ENCODE results near the gene THOC5.
A peak's percentile ranks its signal among the peaks of the same experiment; 100 is the strongest.
"Not testable (repeated sequence)": the region's sequence is repeated elsewhere in the genome, so short reads cannot be mapped to it uniquely, and the experiment has no call there.

THOC5 gene

DNA sequence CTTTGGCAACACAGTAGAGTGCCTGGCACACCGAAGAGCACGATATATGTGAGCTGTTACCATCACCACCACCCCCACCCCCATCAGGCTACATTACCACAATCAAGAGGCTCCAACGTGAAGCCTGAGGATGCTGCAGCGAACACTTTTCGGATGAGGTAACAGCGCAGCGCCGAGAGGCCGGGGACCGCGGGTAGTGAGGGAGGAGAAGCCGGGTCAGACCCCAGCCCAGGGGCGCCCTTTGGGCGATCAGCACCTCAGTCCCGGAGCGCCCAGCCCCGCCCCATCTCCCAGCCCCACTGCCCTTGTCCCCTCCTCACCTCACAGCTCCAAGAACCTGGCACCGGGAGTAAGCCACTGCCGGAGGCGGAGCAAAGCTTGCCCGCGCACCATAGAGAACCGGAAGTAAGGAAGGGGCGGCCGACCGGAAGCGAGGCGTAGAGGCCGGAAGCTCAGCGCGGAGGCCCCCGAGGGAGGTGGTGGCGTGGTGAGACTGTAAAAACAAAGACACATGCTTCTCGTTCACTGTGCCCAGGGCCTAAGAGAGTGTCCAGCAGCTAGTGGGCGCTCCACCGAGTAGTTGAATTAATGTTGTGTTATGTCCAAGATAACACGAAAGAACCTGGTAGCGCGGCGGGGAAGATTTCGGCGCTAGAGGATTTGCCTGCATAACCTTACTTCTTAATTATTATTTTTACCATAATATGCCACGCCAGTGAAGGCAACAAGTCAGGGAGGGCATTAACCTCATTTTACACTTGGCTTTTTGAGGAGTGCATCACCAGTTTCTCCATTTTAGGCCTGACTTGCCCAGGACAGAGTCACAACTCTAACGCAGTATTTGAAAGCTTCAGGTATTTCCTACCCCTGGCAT, at the start of gene THOC5:
Gene THOC5 (minus strand): TSS at position 407 of the 874 bp plus-strand sequence. CDS start 4,610 bp downstream, outside the sequence.
- DNase-seq: peak; percentile 96

DNA sequence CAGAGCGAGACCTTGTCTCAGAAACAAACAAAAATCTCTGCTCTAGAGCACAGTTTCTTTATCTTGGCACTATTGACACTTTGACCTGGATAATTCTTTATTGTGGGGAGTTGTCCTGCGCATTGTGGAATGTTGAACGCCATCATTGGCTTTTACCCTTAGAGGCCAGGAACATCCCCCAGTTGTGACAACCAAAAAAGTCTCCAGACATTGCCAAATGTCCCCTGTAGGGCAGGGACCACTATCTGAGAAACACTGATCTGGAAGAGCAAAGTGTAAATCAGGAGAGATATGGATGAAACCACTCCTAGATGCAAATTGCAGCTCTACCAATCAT, 45.1 kb upstream of the THOC5 start:
- no peak for DNase-seq

DNA sequence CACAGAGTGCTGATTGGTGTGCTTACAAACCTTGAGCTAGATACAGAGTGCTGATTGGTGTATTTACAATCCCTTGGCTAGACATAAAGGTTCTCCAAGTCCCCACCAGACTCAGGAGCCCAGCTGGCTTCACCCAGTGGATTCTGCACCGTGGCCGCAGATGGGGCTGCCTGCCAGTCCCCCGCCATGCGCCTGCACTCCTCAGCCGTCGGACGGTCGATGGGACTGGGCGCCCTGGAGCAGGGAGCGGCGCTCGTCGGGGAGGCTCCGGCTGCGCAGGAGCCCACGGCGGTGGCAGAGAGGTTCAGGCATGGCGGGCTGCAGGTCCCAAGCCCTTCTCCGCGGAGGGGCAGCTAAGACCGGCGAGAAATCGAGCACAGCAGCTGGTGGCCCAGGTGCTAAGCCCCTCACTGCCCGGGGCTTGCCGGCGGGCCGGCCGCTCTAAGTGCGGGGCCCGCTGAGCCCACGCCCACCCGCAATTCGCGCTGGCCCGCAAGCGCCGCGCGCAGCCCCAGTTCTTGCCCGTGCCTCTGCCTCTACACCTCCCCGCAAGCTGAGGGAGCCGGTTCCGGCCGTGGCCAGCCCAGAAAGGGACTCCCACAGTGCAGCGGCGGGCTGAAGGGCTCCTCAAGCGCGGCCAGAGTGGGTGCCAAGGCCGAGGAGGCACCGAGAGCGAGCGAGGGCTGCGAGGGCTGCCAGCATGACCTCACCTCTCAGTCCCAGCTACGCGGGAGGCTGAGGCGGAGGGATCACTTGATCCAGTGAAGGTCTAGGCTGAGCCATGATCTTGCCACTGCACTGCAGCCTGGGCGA, 44.5 kb upstream of the THOC5 start:
- DNase-seq: not testable (repeated sequence)

DNA sequence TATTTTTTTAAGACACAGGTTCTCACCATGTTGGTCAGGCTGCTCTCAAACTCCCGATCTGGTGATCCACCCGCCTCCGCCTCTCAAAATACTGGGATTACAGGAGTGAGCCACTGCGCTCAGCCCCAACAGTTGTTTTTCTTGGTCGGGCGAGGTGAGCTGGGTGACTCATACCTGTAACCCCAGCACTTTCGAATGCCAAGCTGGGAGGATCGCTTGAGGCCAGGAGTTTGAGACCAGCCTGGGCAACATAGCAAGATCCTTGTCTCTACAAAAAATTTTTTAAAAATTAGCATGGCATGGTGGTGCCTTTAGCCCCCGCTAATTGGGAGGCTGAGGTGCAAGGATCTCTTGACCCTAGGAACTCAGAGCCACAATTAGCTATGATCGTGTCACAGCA, 42.9 kb upstream of the THOC5 start:
- DNase-seq: no peak

DNA sequence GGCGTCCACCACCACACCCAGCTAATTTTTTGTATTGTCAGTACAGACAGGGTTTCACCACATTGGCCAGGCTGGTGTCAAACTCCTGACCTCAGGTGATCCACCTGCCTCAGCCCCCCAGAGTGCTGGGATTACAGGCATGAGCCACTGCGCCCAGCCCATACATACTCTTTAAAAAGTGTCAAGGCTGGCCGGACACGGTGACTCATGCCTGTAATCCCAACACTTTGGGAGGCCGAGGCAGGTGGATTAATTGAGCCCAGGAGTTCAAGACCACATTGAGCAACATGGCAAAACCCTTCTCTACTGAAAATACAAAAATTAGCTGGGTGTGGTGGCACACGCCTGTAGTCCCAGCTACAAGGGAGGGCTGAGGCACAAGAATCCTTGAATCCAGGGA, 40.9 kb upstream of the THOC5 start:
- not testable (repeated sequence) for DNase-seq

DNA sequence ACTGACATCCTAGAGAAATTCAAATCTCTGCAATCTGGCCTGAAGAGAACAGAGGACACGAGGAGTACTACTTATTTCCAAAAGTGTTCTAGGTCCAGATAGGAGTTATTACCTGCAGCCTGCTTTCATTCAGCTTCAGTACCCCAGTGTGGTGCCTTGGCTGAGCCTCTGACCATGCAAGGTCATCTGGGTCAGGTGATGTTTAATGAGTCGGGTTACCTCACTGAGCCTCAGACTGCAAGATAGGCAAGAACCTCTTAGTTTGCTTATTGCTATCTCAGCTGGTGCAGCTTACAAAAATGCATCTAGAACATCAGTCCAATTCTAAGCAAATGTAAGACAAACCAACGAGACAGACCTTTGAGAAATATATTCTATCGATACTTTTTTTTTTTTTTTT, 40.4 kb upstream of the THOC5 start:
- DNase-seq: no peak

DNA sequence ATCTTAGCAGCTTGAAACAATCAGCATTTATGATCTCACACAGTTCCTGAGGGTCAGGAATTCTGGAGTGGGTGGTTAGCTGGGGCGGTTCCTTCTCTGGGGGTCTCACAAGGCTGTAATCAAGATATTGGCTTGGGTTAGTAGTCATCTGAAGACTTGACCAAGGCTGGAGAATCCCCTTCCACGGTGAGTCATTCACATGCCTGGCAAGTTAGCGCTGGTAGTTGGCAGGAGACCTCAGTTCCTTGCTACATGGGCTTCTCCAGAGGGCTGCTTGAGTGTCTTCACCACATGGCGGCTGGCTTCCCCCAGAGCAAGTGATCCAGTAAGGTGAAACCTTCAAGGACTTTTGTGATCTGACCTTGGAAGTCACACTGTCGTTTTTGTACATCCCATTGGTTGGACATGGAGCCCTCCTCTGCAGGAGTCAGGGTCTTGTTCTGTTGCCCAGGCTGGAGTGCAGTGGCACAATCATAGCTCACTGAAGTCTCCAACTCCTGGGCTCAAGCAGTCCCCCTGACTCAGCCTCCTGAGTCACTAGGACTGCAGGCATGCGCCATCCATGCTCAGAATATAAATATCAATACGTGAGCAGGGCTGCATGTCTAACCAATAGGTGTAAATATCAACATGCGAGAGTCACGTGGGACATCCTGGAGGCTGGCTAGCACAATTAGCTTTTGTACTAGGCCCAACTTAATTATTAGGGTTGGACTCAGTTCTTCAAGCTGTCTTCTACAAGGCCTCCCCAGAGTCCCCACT, 34.6 kb upstream of the THOC5 start:
- DNase-seq: no peak

DNA sequence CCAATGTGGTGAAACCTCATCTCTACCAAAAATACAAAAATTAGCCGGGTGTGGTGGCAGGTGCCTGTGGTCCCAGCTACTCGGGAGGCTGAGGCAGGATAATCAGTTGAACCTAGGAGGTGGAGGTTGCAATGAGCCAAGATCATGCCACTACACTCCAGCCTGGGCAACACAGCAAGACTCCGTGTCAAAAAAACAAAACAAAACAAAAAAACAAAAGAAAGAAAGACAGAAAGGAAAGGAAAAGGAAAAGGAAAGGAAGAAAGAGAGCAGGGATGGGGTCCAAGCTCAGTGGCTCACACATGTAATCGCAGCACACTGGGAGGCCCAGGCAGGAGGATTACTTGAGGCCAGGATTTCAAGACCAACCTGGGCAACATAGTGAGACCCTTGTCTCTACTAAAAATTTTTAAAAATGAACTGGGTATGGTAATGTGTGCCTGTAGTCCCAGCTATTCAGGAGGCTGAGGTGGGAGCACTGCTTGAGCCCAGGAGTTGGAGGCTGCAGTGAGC, 32.7 kb upstream of the THOC5 start:
- DNase-seq: not testable (repeated sequence)

DNA sequence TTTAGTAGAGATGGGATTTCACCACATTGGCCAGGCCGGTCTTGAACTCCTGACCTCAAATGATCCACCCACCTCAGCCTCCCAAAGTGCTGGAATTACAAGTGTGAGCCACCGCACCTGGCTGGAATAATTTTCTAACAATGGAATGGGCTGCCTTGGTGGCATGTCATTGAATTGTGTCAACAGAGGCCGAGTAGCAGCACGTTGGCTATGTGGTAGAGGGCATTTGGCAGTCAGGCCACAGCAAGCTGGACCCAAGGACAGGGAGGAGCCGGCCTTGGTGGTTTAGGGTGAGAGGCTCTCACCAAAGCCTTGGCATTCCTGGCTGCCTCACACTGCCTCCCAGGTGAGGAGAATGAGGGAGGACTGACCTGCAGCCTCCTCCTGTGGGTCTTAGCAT, 31.4 kb upstream of the THOC5 start:
- no peak for DNase-seq

DNA sequence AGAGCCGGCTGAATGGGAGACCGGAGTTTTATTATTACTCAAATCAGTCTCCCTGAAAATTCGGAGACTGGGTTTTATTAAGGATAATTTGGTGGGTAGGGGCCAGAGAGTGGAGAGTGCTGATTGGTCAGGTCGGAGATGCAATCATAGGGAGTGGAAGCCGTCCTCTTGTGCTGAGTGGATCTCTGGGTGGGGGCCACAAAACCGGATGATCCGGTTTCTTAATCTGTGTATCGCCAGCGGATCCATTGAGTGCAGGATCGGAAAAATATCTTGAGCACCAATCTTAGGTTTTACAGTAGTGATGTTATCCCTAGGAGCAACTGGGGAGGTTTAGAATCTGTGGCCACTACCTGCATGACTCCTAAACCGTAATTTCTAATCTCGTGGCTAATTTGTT, 28.2 kb upstream of the THOC5 start:
- DNase-seq: no peak

DNA sequence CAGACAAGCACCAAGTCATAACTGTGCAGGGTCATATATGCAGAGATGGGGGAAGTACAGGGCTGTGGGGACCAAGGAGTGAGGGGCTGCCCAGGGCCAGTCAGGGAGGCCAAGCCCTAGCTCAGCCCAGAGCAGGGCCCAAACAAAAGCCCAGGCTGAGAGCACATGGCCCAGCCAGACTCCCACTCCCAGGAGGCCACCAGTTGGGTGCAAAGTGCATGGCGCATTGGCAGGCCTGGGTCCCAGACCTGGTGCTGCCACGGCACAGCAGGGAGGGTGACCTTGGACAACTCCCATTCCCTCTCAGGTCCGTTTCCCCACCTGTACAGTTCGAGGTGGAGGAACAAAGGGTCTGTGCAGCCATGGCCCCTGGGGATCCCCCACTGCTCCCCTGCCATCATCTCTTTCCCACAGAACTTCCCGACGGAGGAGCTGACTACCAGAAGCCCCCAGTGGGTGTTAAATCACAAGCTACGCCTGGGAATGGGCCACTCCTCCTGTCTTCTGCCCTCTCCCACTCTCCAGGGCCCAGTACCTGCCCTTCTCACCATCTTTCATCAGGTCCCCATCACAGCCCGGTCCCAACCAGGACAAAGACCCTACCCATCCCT, 26.7 kb upstream of the THOC5 start:
- peak; percentile 16 for DNase-seq

DNA sequence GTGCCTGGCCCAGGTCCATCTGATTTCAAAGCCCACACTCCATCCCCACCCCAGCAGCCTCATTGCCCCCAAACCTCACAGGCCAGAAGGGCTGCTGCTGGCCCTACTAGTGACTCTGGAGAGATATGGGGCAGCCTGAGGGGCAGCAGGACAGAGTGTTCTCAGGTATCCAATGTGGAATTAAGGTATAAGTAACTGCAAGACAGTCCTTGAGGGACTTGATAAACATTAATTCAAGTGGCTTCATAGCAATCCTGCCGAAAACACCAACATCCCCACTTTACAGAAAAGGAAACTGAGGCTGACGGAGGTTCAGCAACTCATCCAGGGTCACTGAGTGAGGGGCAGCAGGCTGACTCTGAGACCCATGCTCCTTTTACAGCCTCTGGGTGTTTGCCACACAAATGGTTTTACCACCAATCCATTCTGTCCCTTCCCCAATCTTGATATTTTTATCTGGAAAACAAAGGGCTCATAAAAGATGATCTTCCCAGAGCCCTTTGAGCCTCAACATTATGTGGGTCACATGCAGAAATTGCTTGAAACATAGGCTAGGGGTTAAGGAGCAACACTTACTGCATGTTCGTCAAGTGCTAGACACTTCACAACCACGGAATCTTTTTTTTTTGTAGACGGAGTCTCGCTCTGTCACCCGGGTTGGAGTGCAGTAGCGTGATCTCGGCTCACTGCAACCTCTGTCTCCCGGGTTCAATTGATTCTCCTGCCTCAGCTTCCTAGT, 25.1 kb upstream of the THOC5 start:
- DNase-seq: no peak

DNA sequence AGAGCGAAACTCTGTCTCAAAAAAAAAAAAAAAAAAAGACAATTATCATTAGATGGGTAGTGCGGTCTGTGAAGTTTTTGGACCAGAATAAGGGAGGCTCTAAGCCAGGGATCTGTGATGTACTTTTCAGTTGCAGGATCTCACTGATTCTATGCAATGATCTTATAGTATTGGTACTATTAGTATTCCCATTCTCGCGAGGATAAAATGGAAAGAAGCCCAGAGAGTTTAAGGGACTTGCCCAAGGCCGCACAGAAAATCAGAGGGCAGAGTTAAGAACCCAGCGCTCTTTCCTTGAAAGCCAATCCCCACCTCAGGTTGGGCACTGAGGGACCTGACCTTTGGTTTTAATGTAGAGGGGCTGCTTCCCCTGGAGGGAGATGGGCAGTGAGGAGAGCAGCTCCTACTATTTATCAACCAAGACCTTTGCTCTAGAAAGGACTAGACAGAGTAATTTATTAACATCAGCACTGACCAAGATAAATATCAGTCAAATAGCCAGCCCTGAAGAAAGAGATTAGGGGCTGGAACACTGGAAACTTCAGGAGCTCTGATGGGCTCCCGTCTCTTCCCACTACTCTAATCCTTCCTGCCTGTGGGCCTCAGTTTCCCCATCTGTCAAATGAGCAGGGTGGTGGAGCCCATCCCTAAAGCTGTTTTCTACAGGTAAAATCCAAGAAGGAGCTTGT, 21.3 kb upstream of the THOC5 start:
- DNase-seq: no peak

DNA sequence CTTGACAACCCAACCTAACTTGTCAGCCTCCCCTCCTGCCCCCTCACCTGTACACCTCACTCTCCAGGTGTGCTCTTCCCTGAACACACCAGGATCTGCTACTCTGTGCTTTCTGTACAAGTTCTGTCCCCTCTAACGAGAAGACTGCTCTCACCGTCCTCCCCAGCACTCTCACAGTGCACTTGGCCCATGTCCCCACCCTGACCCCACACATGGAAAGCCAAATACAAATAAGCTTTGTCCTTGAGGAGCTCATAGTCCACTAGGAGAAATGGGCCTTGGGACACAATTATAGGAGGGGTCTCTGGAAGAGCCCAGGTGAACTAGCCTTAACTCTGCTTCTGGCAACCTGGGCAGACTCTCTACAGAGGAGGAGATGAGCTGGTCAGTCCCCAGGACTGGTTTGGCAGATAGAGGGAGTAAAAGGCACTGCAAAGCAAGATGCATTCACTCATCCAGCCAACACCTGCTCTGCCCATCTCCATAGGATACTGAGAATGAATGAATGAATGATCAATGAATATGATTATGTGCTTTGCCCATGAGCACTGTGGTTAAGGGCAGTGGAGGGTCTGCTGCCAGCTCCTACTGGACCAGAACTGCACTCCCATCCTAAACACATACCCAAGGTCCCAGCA, 17.5 kb upstream of the THOC5 start:
- DNase-seq: no peak

DNA sequence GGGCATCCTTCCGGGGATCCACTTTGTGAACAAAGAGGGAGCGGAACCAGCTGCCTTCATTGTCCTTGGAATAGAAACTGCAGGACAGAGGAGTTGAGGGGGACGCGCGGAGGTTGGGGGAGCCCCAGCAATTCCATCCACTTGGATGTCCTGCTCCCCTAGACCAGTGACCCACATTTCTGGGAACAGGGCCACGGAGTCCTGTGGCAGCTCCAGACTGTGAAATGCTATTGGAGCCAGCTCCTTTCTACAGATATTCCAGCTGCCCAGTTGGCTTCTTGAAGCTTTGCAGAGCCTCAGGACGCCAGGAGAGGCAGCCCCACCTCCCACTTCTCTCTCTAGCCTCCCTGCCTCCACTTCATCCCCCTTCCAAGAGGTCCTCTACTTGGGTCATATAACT, 16.9 kb upstream of the THOC5 start:
- no peak for DNase-seq

DNA sequence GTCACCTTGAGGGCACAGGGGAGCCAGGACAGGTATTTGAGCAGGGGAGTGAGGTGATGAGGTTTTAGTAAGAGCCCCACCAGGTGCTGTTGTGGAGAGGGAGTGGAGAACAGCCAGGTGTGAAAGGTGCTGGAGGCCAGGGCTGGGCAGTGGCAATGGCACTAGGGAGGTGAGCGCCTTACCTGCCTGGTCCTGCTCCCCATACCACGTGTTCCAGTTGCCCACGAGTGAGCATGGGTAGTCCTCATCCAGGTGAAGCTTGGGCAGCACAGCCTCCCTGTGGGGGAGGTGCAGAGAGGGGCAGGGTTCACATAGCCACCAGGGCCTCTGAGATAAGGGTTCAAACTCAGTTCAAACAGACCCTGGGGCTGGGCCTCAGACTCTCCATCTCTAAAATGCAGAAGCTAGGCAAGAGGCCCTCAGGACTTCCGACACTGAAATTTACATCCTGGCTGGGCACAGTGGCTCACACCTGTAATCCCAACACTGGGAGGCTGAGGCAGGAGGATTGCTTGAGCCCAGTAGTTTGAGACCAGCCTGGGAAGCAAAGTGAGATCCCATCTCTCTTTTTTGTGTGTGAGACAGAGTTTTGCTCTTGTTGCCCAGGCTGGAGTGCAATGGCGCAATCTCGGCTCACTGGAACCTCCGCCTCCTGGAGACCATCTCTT, 15.6 kb upstream of the THOC5 start:
- DNase-seq: no peak

DNA sequence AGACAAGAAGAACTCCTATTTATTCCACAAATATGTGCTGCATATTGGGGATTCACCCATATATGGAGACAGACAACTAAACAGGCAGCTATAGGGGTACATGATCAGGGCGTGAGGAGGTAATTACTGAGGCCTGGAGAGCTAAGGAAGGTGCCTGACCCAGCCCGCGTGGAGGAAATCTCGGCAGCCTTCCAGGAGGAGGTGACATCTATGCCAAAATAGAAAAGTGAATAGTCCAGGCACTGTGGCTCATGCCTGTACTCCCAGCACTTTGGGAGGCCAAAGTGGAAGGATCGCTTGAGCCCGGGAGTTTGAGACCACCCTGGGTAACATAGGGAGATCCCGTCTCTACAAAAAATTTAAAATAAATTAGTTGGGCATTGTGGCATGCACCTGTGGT, 13.8 kb upstream of the THOC5 start:
- no peak for DNase-seq

DNA sequence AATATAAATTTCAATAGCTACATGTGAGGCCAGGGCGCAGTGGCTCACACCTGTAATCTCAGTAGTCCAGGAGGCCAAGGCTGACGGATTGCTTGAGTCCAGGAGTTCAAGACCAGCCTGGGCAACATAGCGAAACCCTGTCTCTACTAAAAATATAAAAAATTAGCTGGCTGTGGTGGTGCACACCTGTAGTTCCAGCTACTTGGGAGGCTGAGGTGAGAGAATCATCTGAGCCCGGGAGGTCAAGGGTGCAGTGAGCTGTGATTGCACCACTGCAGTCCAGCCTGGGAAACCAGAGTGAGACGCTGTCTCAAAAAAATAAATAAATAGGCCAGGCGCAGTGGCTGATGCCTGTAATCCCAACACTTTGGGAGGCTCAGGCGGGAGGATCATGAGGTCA, 13.0 kb upstream of the THOC5 start:
- DNase-seq: not testable (repeated sequence)

DNA sequence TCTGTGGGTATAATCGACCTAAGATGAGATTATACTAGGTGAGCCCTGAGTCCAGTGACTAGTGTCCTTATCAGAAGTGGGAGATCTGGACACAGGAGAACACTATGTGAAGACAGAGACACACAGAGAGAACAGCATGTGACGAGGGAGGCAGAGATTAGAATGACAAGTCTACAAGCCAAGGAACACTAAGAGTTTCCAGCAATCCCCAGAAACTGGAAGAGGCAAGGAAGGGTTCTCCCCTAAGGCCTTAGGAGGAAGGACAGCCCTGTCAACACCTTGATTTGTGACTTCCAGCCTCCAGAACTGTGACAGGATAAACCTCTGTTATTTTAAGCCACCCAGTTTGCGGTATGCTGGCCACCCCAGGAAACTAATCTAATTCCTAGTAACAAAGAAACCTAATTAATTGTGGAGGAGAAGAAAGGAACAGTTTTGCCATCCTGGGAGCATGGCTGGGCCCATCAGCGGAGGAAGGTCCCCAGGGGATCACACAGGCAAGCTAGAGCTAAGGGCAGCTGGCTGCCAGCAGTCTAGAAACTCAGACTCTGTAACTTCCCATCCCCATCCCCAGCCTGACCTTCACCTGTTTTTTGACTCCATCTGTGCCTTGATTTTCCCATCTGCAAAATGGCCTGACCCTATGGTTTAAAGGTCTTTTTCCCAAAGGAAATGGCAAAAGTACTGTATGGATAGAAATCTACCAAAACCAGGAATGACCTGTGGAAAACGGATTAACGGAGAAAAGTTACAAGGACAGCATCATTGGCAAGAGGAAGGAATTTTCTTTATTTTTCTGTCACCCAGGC, 10.3 kb upstream of the THOC5 start:
- DNase-seq: no peak
